ENCODE results near the gene LAMTOR4.
"Not testable (repeated sequence)": the region's sequence is repeated elsewhere in the genome, so short reads cannot be mapped to it uniquely, and the experiment has no call there.

Gene LAMTOR4

DNA sequence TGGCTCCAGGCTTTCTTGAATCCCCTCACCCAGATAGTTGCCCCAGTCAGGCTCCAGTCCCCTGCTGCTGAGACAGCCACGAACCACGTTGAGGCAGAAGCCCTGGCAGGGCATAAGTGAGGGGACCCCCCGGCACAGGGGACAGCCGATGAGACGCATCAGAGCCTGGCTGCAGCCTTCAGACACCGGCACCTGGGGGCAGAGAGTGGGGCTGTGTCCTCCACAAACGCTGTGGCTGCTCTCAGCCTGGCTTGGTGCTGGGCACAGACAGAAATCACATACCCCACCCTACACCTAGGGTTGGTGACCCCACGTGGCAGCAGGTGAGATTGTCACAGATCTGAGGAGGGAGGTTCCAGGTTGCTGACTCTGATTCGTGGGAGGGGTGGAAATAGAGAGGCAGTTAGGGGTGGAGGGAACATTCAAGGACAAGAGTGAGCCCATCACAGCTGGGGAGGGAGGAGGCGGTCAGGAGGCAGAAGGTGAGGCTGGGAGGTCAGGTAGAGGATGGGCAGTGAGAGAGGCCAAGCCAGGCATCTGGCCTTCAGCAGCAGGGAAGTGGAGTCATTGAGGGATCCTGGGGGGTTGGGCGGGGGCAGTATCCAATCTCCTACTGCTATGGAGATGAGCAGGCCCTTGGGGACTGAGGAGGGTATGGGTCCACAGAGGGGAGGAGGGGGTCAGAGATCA lies 25.2 kb downstream of the LAMTOR4 start:
- no peak for DNase-seq

DNA sequence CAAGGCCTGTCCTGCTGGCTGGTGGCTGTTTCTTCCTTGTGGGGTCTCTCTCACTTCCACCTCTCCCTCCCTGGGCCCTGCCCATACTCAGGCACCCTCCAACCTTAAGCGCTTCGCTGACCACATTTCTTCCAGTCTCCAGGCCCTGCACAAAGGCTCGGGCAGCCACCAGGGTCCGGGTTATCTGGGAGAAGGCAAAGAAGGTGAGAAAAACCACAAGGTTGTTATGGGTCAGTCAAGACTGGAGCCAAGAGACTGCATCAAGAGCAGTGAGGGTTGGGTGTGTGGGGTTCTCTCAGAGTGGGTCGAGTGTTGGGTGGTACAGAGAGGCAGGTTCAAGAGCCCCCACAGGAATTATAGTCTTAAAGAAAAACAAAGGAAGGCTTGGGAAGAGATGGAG lies 25.9 kb downstream of the LAMTOR4 start:
- DNase-seq: no peak

DNA sequence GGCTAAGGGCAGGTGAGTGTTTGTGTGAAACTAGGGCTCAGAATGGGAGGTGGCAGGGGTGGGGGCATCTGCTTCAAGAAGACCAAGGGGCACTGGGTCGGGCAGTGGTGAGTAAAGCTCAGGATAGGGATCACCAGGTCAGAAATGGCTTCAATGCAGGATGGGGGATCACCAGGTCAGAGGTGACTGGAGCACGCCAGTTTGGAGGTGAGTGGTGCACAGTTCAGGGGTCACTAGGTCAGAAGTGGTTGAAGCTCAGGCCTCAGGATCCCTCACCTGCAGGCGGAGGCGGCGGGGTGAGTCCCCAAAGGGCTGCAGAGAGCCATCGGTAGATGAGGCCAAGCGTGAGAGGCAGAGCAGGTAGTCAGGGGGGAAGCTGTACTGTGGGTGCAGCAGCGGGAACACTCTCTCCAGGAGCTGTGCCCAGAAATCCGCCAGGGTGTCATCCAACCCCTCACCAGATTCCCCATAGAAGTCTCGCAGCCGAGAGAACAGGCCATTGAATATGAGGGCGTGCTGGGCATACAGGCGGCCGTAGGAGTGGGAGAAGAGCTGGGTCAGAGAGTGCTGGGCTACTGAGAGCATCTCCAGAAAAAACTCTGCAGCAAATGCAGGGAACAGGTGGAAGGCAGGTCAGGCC lies 26.7 kb downstream of the LAMTOR4 start:
- no peak for DNase-seq

DNA sequence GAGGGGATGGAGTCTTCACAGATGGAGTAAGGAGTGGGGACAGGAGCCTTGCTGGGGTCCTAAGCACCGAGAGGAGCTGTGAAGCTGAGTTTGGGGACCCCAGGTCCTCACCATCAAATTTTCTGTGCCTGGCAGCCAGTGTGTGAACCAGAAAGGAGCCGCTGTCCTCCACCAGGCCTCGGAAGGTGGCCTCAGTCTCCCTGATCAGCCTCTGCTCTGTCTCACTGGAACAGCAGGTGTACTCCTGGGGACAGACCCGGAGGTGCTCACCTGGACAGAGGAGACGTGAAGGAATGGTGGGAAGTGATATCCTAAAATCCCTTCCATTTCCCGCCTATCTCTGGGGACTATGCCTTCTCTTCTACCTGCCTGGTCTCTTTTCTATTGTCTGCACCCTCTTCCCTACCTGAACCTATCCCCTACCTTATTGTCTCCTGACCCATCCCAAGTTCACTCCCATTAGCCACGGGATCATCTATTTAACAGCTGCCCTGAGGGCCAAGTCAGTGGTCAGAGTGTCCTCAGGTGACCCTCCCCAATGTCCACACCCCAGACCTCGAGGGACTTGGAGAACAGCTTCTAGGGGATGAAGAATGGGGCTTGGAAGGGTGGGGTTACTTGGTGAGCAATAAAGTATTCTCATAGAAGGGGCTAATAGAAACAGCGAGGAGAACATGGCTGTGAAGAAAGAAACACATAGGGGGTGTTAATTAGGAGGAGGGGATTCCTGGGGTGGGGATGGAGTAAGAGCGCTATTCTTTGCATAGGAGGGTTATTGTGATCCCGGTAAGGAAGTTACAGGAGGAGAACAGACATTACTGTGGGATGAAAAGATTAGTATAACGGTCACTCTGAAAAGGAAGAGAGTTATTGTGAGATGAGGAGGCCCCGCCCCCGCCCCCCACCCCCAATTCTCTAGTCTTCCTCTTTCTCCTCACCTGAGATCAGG lies 27.7 kb downstream of the LAMTOR4 start:
- no peak for DNase-seq

DNA sequence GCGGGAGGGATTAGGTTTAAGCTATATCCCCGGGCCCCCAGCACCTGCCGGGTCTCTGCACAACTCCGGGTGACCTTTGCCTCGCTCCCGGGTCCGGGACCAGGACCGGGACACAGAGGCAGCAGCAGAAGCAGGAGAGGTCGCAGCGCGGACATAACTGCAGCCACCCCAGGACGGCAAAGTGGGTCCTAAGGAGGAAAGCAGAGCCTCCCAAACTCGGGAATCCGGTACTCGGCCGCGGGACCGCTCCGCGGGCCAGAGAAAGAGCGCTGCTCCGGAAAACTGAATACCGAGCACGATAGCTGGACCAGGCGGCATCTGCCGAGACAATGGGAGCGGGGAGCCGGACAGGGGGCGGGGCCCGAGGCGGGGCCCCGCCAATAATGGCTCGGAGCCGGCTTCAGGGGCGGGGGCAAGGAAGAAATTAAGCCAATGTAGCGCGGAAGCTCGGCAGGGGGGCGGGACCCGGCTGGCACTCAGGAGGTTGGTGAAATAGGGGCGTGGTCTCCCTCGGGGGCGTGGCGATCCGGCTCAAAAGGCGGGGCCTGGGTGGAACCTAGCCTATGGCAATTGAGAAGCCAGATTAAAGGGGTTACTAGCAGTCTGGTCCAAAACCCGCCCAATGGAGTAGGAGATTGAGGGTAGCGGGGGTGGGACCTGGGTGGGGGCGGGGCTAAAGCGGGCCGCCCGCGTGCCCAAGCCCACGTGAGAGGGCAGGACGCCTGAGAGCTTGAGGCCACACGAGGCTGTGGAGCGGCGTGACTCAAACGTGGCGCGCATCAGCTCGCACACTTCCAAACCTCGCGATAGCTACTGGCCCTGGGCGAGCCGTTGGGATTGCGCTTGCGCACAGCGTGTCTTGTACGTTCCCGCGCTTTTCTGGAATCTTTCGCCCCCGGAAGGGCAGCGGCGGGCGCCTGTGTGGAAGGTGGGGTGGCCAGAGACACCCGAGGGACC lies 28.6 kb downstream of the LAMTOR4 start, which contains the start of the genes GPC2 and STAG3:
Gene GPC2, minus strand, starts transcription at position 337 of the 957 bp plus-strand sequence. Its CDS starts 182 bp downstream, at position 155.
Gene STAG3, plus strand, starts transcription at position 874 of the 957 bp plus-strand sequence. CDS start 2,639 bp downstream, outside the sequence.
- peak; percentile 99 for DNase-seq

DNA sequence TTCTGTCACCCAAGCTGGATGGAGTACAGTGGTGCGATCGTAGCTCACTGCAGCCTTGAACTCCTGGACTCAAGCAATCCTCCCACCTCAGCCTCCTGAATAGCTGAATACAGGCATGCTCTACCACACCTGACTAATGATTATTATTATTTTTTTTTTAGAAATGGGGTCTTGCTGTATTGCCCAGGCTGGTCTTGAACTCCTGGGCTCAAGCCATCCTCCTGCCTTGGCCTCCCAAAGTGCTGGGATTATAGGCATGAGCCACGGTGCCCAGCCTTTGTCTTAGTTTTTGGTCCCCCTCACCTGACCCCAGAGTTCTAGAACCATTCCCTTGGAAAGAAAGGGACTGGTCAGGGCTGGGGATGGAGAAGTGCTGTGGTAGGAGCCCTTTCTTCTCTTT lies 31.4 kb downstream of the LAMTOR4 start:
- DNase-seq: not testable (repeated sequence)

DNA sequence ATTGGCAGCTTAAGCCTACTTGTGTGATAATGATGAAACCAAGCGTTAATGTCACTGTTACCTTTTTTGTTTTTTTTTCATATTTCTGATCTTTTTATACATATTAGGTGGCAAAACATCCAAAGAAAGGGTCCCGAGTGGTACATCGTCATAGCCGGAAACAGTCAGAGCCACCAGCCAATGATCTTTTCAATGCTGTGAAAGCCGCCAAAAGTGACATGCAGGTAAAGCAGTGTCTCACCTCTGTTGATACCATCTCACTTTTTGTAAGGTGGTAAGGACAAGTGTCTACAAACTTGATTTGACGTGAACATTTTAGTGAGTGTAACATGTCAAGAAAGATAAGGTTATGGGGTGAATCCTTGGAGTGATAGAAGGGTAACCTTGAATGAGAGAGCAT lies 33.9 kb downstream of the LAMTOR4 start:
- DNase-seq: not testable (repeated sequence)

DNA sequence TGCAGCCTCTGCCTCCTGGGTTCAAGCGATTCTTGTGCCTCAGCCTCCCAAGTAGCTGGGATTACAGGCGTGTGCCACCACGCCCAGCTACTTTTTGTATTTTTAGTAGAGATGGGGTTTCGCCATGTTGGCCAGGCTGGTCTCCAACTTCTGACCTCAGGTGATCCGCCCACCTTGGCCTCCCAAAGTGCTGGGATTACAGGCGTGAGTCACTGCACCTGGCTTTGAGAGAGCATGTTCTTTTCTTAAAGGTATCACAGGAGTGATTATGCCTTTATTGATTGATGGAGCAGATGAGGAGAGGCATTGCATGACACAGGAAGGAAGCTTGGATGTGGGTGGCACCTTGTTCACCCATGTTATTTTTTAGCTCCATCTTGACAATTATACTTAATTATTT lies 34.4 kb downstream of the LAMTOR4 start:
- not testable (repeated sequence) for DNase-seq

DNA sequence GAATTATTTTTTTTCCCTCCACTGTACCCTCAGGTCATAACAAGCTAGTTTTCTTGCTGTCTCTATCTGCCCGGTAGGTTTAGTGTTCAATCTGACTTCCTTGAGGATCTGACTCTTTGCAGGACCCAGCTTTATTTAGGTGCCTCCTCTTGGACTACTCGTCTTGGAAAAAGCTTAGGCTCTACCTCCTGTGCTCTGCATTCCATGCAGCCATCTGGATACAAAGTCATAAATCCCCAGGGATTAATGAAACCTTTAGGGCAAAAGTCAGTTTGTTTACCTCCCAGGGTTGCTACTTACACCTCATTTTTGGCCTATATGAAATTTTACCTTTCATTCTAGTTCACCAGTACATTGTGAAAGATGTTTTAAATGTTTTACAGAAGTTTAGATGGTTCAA lies 37.0 kb downstream of the LAMTOR4 start:
- DNase-seq: no peak

DNA sequence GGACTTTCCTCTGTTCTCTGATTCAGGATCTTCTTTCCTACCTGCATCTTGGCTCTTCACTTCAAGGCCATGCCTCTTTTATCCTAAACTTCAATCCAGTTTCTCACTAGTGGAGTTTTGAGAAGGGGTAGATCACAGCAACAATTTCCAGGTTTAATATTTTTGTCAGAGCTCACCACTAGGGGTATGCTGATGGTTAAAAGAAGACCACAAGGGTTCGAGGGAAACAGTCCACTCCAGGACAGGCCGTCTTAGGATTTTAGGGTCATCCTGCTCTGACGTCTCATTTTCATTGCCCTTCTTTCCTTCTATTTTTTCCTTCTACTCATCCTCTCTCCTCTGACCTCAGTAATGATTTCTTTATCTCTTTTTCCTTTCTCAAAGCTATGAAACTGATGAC lies 40.3 kb downstream of the LAMTOR4 start:
- no peak for DNase-seq

DNA sequence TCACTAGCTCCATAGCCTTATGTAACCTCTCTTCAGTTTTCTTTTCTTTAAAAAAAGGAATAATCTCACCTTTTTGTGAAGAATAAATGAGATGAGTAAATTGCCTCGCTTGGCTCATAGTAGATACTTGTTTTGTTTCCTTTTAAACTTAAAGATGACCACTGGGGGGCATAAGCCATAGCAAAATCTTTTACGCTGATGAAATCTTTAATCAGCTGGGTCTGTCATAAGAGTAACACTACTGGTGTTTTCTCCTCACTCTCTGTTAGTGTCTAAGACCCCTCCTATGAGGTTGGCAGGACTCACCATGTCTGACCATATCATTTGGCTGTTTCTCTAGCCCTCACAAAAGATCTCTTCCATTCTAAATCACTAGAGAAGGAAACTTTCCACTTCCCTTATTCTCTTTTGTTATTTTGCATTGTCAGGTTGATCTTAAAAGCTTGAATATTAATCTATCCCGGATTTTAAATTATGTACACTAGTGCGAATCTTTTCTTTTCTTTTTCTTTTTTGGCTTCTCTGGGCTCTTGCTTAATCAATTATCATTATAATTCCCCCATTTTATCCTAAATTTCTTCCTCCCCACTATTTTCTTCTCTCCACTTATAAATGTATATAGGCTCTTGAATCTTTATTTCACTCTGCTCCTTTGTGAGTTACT lies 41.5 kb downstream of the LAMTOR4 start:
- DNase-seq: no peak

DNA sequence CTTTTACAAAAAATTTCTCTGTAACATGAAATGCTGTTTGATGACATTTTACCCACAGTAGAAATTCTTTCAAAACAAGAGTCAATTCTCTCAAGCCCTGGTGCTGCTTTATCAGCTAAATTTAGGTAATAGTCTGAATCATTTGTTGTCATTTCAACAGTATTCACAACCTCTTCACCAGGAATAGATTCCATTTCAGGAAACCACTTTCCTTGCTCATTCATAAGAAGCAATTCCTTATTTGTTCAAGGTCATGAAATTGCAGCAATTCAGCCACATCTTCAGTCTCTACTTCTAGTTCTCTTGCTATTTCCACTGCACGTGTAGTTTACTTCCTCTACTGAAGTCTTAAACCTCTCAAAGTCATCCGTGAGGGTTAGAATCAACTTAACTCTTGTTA lies 43.1 kb downstream of the LAMTOR4 start:
- no peak for DNase-seq

DNA sequence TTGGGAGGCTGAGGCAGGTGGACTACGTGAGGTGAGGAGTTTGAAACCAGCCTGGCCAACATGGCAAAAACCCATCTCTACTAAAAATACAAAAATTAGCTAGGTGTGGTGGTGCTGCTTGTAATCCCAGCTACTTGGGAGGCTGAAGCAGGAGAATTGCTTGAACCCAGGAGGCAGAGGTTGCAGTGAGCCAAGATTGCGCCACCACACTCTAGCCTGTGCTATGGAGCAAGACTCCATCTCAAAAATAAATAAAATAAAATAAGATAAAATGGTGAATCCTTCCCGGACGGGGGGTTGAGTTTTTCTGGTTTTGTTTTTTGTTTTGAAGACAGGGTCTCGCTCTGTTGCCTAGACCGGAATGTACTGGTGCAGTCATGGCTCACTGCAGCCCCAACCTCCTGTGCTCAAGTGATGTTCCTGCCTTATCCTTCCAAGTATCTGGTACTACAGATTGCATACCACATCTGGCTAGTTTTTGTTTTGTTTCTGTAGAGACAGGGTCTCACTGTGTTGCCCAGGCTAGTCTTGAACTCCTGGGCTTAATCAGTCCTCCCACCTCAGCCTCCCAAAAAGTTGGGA lies 43.7 kb downstream of the LAMTOR4 start:
- not testable (repeated sequence) for DNase-seq

DNA sequence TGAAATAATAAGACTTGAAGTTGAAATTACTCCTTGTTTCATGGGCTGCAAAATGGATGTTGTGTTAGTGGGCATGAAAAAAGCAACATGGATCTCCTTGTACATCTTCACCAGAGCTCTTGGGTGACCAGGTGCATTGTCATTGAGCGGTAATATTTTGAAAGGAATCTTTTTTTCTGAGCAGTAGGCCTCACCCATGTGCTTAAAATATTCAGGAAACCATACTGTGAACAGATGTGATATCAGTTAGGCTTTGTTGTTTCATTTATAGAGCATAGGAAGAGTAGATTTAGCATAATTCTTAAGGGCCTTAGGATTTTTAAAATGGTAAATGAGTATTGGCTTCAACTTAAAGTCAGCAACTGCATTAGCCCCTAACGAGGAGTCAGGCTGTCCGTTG lies 44.3 kb downstream of the LAMTOR4 start:
- DNase-seq: no peak

DNA sequence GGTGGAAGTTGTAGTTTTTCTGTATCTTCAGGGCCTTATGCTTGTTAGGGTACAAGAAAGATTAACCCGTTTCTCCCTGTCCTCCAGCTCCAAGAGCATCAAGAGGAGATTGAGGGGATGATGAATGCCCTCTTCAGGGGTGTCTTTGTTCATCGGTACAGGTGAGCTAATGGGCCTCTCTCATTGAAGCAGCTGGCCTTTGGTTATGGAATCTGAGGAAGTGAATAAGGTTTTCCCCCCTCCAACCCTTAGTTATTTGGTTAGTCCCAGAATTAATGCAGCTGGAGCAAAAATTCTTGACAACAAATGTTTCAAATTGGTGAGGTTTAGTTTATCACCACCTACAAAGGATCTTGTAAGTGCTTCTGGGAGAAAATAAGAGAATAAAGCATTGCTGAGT lies 46.5 kb downstream of the LAMTOR4 start:
- DNase-seq: no peak

DNA sequence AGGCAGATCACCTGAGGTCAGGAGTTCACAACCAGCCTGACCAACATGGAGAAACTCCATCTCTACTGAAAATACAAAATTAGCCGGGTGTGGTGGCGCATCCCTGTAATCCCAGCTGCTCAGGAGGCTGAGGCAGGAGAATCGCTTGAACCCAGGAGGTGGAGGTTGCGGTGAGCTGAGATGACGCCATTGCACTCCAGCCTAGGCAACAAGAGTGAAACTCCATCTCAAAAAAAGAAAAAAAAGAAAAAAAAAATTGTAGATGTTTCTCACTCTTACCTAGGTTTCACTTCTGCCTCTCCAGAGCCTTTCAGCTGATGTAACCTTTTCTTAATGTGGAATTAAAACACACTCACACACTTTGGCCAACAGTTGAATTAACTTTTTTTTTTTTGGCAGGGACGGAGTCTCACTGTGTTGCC lies 47.2 kb downstream of the LAMTOR4 start:
- DNase-seq: not testable (repeated sequence)

DNA sequence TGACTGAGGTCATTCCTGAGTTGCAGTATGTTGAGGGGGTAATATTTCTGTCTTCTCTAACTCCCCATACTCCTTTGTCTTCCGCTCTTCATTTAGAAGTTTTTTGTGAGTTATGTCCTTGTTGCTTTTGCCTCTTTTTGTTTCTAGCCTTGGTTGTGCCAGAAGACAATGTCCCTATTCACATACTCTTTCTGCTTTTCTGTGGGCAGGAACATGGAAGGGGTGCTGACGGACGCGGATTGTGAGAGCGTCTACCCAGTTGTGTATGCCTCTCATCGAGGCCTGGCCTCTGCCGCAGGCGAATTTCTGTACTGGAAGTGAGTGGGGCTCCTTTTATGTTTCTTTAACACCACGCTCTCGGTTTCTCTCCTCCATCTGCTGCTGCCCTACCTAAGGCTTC lies 49.5 kb downstream of the LAMTOR4 start:
- no peak for DNase-seq

DNA sequence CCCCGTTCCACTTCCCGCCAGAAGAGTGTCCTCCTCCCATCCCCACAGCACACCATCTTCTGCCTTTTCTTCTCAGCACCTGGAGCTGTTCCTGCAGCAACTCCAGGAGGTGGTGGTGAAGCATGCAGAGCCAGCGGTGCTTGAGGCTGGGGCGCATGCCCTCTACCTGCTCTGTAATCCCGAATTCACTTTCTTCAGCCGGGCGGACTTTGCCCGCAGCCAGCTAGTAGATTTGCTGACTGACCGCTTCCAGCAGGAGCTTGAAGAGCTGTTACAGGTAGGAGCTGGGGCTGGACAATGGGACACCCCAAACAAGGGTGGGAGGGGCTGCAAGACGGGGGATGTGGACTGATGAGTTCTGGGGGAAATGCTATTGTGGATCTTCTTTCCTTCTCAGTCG lies 52.0 kb downstream of the LAMTOR4 start:
- DNase-seq: no peak

Measured in eye (tissue), 1 donor.